Effector CD4-positive, alpha-beta T cell (primary cell): ENCODE measurements around the gene MAFF.
"Not testable (repeated sequence)": the region's sequence is repeated elsewhere in the genome, so short reads cannot be mapped to it uniquely, and the experiment has no call there.

Experiments used
- DNase-seq: peaks from one replicate; pipeline ENCODE4 v3.0.0-alpha.2; 2020
- total RNA-seq: gene quantifications from one replicate; lab custom pipeline; 2026; lab: John Stamatoyannopoulos, UW

The MAFF gene
- 71.7 reads per million, percentile 76 among the genes with 10 or more reads in this experiment for total RNA-seq

GRCh38 chr22:38201711-38202436, at the start of gene MAFF:
MAFF (plus strand) TSS chr22:38201994; CDS start chr22:38213854, 11,860 bp downstream.
- DNase-seq, result peak; percentile 83

GRCh38 chr22:38153821-38154562, 47.8 kb upstream of the MAFF start:
- no peak for DNase-seq

GRCh38 chr22:38154563-38154915, 47.3 kb upstream of the MAFF start:
- DNase-seq, result not testable (repeated sequence)

- no peak for DNase-seq
Observed at GRCh38 chr22:38155703-38156102, 46.1 kb upstream of the MAFF start.

- DNase-seq, result no peak
Observed at GRCh38 chr22:38162881-38163843, 38.6 kb upstream of the MAFF start.

GRCh38 chr22:38163844-38164550, 37.8 kb upstream of the MAFF start:
- DNase-seq, result no peak

- no peak for DNase-seq
Observed at GRCh38 chr22:38164551-38164918, 37.3 kb upstream of the MAFF start.

- DNase-seq, result no peak
Observed at GRCh38 chr22:38165922-38166593, 35.7 kb upstream of the MAFF start.

- DNase-seq, result no peak
Observed at GRCh38 chr22:38167988-38168407, 33.8 kb upstream of the MAFF start.

GRCh38 chr22:38169116-38169515, 32.7 kb upstream of the MAFF start:
- DNase-seq, result no peak

- DNase-seq, result no peak
Observed at GRCh38 chr22:38170469-38170868, 31.3 kb upstream of the MAFF start.

GRCh38 chr22:38171927-38172831, 29.6 kb upstream of the MAFF start:
- DNase-seq, result no peak

- peak; percentile 11 for DNase-seq
Observed at GRCh38 chr22:38172832-38173640, 28.8 kb upstream of the MAFF start.

GRCh38 chr22:38173641-38173906, 28.2 kb upstream of the MAFF start:
- no peak for DNase-seq

GRCh38 chr22:38174626-38175025, 27.2 kb upstream of the MAFF start:
- DNase-seq, result no peak

GRCh38 chr22:38175206-38176118, 26.3 kb upstream of the MAFF start:
- no peak for DNase-seq

- DNase-seq, result peak; percentile 26
Observed at GRCh38 chr22:38176170-38176741, 25.5 kb upstream of the MAFF start.

GRCh38 chr22:38177044-38177443, 24.8 kb upstream of the MAFF start:
- no peak for DNase-seq

- not testable (repeated sequence) for DNase-seq
Observed at GRCh38 chr22:38177571-38177925, 24.2 kb upstream of the MAFF start.
